ENCODE data around the gene RPL39L. TPM values are rescaled to one million over a fixed set of nuclear protein-coding genes. Genes with fewer than 3 reads are reported as not detected.
A peak's percentile ranks its signal among the peaks of the same experiment; 100 is the strongest.

The RPL39L gene
- polyA plus RNA-seq, 3 donors = 1.1 to 3.4 (median 3.1) TPM

GRCh38 chr3:187185759-187186158, 46.5 kb upstream of the RPL39L start:
- peak overlapping the region in 1 of 2 donors; percentile 0 for H3K4me3 Mint-ChIP-seq
- H3K27ac Mint-ChIP-seq = no peak overlapping the region
- Histone ChIP-seq H3K4me1 (ENCODE audit: control insufficient read depth in 1 of 2, insufficient read depth in 2 of 2, low read length in 2 of 2) (peaks cover 8 to 17% of the 10 kb centered on the region in 2 donors), H3K4me3 (replicated peaks in 1 of 3; ENCODE audit: low read depth in 2 of 3, low read length in 3 of 3) (no peak overlapping the region), H3K27me3 (ENCODE audit: control insufficient read depth in 2 of 2, insufficient read depth in 2 of 2, low read length in 2 of 2) (peaks cover 0 to 10% of the 10 kb centered on the region in 2 donors), H3K79me2 (ENCODE audit: insufficient read depth, low read length) (no peaks in the 10 kb centered on the region), H3K36me3 (replicated peaks in 1 of 2; ENCODE audit: control insufficient read depth in 1 of 2, insufficient read depth in 2 of 2, low read length in 2 of 2) (no peaks in the 10 kb centered on the region), H2AFZ (ENCODE audit: insufficient read depth, low read depth, low read length, poor library complexity, severe bottlenecking) (no peak overlapping the region), H3K9ac (ENCODE audit: insufficient read depth, low read length, poor library complexity, severe bottlenecking) (no peak overlapping the region), H3K4me2 (replicated peaks; ENCODE audit: extremely low read depth, low read length, poor library complexity, severe bottlenecking) (no peak overlapping the region), H3K27ac (ENCODE audit: low read depth in 1 of 2, low read length in 2 of 2) (no peak overlapping the region), H3K9me3 (replicated peaks in 1 of 2; ENCODE audit: control insufficient read depth in 1 of 2, insufficient read depth in 1 of 2, low read length in 2 of 2) (no peaks in the 10 kb centered on the region), H4K20me1 (ENCODE audit: insufficient read depth, low read length) (no peaks in the 10 kb centered on the region)
- peaks cover 27% of the 10 kb centered on the region for H3K4me1 Mint-ChIP-seq
- no peak for TF ChIP-seq CTCF (IDR thresholded peaks at IDR 0.05)
- peaks cover 0 to 2% of the 10 kb centered on the region in 2 donors for H3K36me3 Mint-ChIP-seq
- H3K27me3 Mint-ChIP-seq (ENCODE audit: low read depth in 3 of 3) = peaks cover 13 to 20% (median 15%) of the 10 kb centered on the region in 3 donors
- H3K9me3 Mint-ChIP-seq = peaks cover 0 to 2% (median 0%) of the 10 kb centered on the region in 7 donors
- intact Hi-C loops (cut with micrococcal nuclease) = no loop called here
- WGBS (ENCODE audit: insufficient coverage) = 84% methylated on average over 4 of the region's 4 CpGs
- no peak for DNase-seq

GRCh38 chr3:187183903-187184302, 44.6 kb upstream of the RPL39L start:
- Histone ChIP-seq H3K9me3 (replicated peaks in 1 of 2; ENCODE audit: control insufficient read depth in 1 of 2, insufficient read depth in 1 of 2, low read length in 2 of 2) (no peaks in the 10 kb centered on the region), H3K36me3 (replicated peaks in 1 of 2; ENCODE audit: control insufficient read depth in 1 of 2, insufficient read depth in 2 of 2, low read length in 2 of 2) (no peaks in the 10 kb centered on the region), H3K4me1 (ENCODE audit: control insufficient read depth in 1 of 2, insufficient read depth in 2 of 2, low read length in 2 of 2) (peaks cover 0 to 5% of the 10 kb centered on the region in 2 donors), H3K27me3 (ENCODE audit: control insufficient read depth in 2 of 2, insufficient read depth in 2 of 2, low read length in 2 of 2) (peaks cover 0 to 10% of the 10 kb centered on the region in 2 donors), H3K4me3 (replicated peaks in 1 of 3; ENCODE audit: low read depth in 2 of 3, low read length in 3 of 3) (no peak overlapping the region), H3K27ac (ENCODE audit: low read depth in 1 of 2, low read length in 2 of 2) (no peak overlapping the region), H4K20me1 (ENCODE audit: insufficient read depth, low read length) (no peaks in the 10 kb centered on the region), H3K4me2 (replicated peaks; ENCODE audit: extremely low read depth, low read length, poor library complexity, severe bottlenecking) (no peak overlapping the region), H2AFZ (ENCODE audit: insufficient read depth, low read depth, low read length, poor library complexity, severe bottlenecking) (no peak overlapping the region), H3K79me2 (ENCODE audit: insufficient read depth, low read length) (no peaks in the 10 kb centered on the region), H3K9ac (ENCODE audit: insufficient read depth, low read length, poor library complexity, severe bottlenecking) (no peak overlapping the region)
- peaks cover 0 to 2% (median 0%) of the 10 kb centered on the region in 7 donors for H3K9me3 Mint-ChIP-seq
- no peak for DNase-seq
- no peak overlapping the region for H3K27ac Mint-ChIP-seq
- peaks cover 0 to 2% of the 10 kb centered on the region in 2 donors for H3K36me3 Mint-ChIP-seq
- WGBS (ENCODE audit: insufficient coverage) = 92% methylated on average over 2 of the region's 6 CpGs
- H3K4me3 Mint-ChIP-seq = no peak overlapping the region
- peaks cover 8 to 19% (median 9%) of the 10 kb centered on the region in 3 donors for H3K27me3 Mint-ChIP-seq (ENCODE audit: low read depth in 3 of 3)
- TF ChIP-seq CTCF (IDR thresholded peaks at IDR 0.05) = no peak
- peaks cover 9% of the 10 kb centered on the region for H3K4me1 Mint-ChIP-seq
- intact Hi-C loops (cut with micrococcal nuclease) = no loop called here

All from CD14-positive monocyte (primary cell).